ENCODE data around the gene LIMA1. TPM values are rescaled to one million over a fixed set of nuclear protein-coding genes. Genes with fewer than 3 reads are reported as not detected.

Gene LIMA1
- total RNA-seq, 5 donors from 2014 or later (not counting 1 experiment from before 2014, with no cell fraction given), result 8.6 to 14.9 (median 11.1) TPM

DNA sequence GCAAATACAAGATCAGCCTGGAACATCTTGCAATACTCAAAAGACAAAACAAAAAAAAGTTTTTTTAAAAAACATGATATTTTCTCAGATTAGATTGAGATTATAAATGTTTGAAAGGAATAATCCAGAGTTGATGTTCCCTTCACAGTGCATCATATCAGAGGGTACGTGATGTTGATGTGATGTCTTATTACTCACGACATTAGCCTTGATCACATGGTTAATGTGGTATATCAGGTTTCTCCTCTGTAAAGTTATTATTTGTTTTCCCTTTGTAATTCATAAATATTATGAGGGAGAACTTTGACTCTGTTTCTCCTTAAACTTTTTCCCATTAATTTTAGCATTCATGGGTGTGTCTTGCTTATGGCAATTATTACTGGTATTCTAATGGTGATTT lies 26.6 kb downstream of the LIMA1 start:
- Mint-ChIP-seq H3K4me1 (peaks cover 3 to 9% (median 4%) of the 10 kb centered on the region in 3 donors), H3K4me3 (no peak overlapping the region), H3K9me3 (no peaks in the 10 kb centered on the region), H3K27ac (no peak overlapping the region), H3K27me3 (no peaks in the 10 kb centered on the region), H3K36me3 (no peaks in the 10 kb centered on the region)
- Histone ChIP-seq H3K4me3 (ENCODE audit: control insufficient read depth in 1 of 2, extremely low read depth in 1 of 2, low read length in 1 of 2) (no peak overlapping the region), H3K4me1 (ENCODE audit: control insufficient read depth in 1 of 2, extremely low read depth in 1 of 2, insufficient read depth in 2 of 2, low read length in 2 of 2) (no peaks in the 10 kb centered on the region), H3K36me3 (ENCODE audit: control insufficient read depth in 2 of 2, extremely low read depth in 1 of 2, insufficient read depth in 1 of 2, low read length in 1 of 2) (no peaks in the 10 kb centered on the region), H3K9me3 (no peaks in the 10 kb centered on the region), H3K27me3 (replicated peaks in 1 of 2; ENCODE audit: control insufficient read depth in 2 of 2, extremely low read depth in 1 of 2, insufficient read depth in 2 of 2, low read length in 1 of 2) (no peaks in the 10 kb centered on the region), H3K27ac (ENCODE audit: low read length) (no peak overlapping the region)
- DNase-seq, result no peak
- CTCF ChIA-PET, result no interaction called here
- WGBS (ENCODE audit: insufficient coverage), result no CpG with 5 or more reads among the region's 2 CpGs
- POLR2A ChIA-PET, result no interaction called here
- ATAC-seq (replicated peaks in 1 of 4), result no peak

DNA sequence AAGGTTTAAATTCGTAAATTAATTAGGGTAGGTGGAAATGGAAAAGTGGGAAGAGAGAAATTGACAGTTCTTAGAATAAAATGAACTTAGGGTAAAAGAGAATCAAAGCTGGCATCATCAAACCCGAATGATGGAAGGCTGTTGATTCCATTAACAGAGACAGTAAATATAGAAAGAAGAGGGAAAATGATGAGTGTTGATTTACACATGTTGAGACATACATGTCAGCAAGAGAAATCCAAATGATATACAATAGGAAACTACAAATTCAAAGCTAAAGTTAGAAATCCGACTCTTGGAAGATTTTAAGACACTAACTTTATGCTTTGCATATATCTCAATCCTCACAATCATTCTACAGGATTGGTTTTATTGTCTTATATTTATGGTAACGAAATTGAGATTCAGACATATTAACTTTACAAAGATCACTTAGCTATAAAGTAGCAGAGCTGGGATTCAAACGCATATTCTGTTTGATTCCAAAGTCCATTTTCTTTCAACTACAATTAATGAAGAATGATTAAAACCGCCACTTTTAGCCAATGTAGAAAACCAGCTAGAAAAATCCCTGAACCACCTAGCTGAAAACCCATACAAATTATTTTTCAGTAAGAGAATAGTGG lies 30.2 kb downstream of the LIMA1 start:
- H3K4me3 Mint-ChIP-seq, result no peak overlapping the region
- peaks cover 5% of the 10 kb centered on the region for H3K36me3 Mint-ChIP-seq
- 50% methylated on average over 1 of the region's 6 CpGs for whole genome bisulfite sequencing (ENCODE audit: insufficient coverage)
- POLR2A ChIA-PET, result interaction anchor here in 1 of 2 donors (0.6 kb wide), 1 partner anchor 1475 kb away, joined by 10 read pairs; no protein-coding TSS in a partner anchor
- peaks cover 5 to 9% (median 5%) of the 10 kb centered on the region in 3 donors for H3K4me1 Mint-ChIP-seq
- ATAC-seq (replicated peaks in 1 of 4) (no peak), DNase-seq (no peak)
- CTCF ChIA-PET, result interaction anchor here in 1 of 2 donors (0.5 kb wide), 1 partner anchor 577 kb away, joined by 3 read pairs; no protein-coding TSS in a partner anchor
- Histone ChIP-seq H3K27me3 (replicated peaks in 1 of 2; ENCODE audit: control insufficient read depth in 2 of 2, extremely low read depth in 1 of 2, insufficient read depth in 2 of 2, low read length in 1 of 2) (no peaks in the 10 kb centered on the region), H3K9me3 (no peaks in the 10 kb centered on the region), H3K4me3 (ENCODE audit: control insufficient read depth in 1 of 2, extremely low read depth in 1 of 2, low read length in 1 of 2) (no peak overlapping the region), H3K4me1 (ENCODE audit: control insufficient read depth in 1 of 2, extremely low read depth in 1 of 2, insufficient read depth in 2 of 2, low read length in 2 of 2) (no peaks in the 10 kb centered on the region), H3K27ac (ENCODE audit: low read length) (no peak overlapping the region), H3K36me3 (ENCODE audit: control insufficient read depth in 2 of 2, extremely low read depth in 1 of 2, insufficient read depth in 1 of 2, low read length in 1 of 2) (no peaks in the 10 kb centered on the region)
- H3K27ac Mint-ChIP-seq, result no peak overlapping the region
- no peaks in the 10 kb centered on the region for H3K27me3 Mint-ChIP-seq
- no peaks in the 10 kb centered on the region for H3K9me3 Mint-ChIP-seq

DNA sequence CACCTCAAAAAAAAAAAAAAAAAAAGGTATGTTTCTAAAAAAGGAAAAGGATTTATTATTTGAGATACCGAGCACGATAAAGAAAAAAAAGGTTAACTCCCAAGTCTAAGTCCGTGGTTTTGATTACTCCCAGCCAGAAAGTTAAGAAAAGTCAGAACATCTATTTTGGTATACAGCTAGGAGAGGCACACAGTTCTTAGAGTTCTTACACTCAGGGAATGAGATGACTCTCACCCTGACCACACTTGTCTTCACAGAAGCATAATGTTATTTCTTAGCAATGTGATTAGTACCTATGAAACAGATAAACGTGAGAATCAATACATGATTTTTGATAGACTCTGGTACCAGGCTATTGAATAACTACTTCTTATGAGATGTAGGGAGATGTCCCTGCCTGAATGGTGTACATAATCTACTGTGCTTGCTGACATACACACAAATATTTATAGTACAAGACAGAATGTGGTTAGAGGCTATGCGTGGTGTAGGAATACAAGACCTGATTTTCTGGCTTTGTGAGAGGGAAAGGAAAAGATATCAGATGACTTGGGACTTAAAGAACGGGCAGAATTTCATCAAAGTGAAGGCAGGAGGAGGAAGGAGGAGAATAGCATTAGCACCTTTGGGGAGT lies 31.6 kb downstream of the LIMA1 start:
- Mint-ChIP-seq H3K4me1 (peaks cover 5 to 10% (median 7%) of the 10 kb centered on the region in 3 donors), H3K9me3 (no peaks in the 10 kb centered on the region), H3K27ac (no peak overlapping the region), H3K36me3 (peaks cover 10% of the 10 kb centered on the region), H3K4me3 (no peak overlapping the region), H3K27me3 (no peaks in the 10 kb centered on the region)
- Histone ChIP-seq H3K36me3 (ENCODE audit: control insufficient read depth in 2 of 2, extremely low read depth in 1 of 2, insufficient read depth in 1 of 2, low read length in 1 of 2) (no peaks in the 10 kb centered on the region), H3K9me3 (no peaks in the 10 kb centered on the region), H3K27me3 (replicated peaks in 1 of 2; ENCODE audit: control insufficient read depth in 2 of 2, extremely low read depth in 1 of 2, insufficient read depth in 2 of 2, low read length in 1 of 2) (no peaks in the 10 kb centered on the region), H3K4me3 (ENCODE audit: control insufficient read depth in 1 of 2, extremely low read depth in 1 of 2, low read length in 1 of 2) (no peak overlapping the region), H3K27ac (ENCODE audit: low read length) (no peak overlapping the region), H3K4me1 (ENCODE audit: control insufficient read depth in 1 of 2, extremely low read depth in 1 of 2, insufficient read depth in 2 of 2, low read length in 2 of 2) (no peaks in the 10 kb centered on the region)
- ChIA-PET POLR2A (no interaction called here), CTCF (interaction anchor here in 1 of 2 donors (0.6 to 0.7 kb wide), 2 partner anchors 734 to 1101 kb away, joined by 3 to 4 read pairs; no protein-coding TSS in a partner anchor)
- DNase-seq (no peak), ATAC-seq (replicated peaks in 1 of 4) (no peak)
- 67% methylated on average over 1 of the region's 6 CpGs for WGBS (ENCODE audit: insufficient coverage)

DNA sequence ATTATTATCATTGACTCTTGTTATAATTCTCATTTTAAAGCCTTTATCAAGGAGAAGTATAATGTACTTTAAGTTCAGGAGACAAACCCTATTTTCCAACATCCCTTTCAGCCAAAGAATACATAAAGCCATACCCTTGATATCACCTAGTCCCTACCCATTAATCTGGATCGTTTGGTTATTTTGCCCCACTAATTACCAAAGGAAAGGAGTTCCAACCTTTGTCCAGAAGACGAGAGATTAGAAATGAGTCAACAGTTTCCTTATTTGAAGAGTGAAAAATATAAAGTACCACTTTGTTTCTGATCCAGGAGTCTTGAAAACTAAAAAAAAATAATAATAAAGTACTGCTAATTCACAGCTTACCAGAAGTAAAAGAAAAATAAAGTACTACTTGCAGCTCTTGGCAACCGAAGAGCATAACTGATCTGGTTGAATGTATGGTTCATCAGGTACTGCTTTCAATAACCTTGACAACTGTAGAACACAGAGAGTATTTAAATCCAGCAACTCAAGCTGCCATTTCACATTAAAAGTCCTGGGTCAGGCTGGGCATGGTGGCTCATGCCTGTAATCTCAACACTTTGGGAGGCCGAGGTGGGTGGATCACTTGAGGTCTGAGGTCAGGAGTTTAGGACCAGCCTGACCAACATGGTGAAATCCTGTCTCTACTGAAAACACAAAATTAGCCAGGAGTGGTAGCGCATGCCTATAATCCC lies 33.7 kb downstream of the LIMA1 start:
- Histone ChIP-seq H3K9me3 (no peaks in the 10 kb centered on the region), H3K27ac (ENCODE audit: low read length) (no peak overlapping the region), H3K4me1 (ENCODE audit: control insufficient read depth in 1 of 2, extremely low read depth in 1 of 2, insufficient read depth in 2 of 2, low read length in 2 of 2) (no peaks in the 10 kb centered on the region), H3K36me3 (ENCODE audit: control insufficient read depth in 2 of 2, extremely low read depth in 1 of 2, insufficient read depth in 1 of 2, low read length in 1 of 2) (no peaks in the 10 kb centered on the region), H3K27me3 (replicated peaks in 1 of 2; ENCODE audit: control insufficient read depth in 2 of 2, extremely low read depth in 1 of 2, insufficient read depth in 2 of 2, low read length in 1 of 2) (no peaks in the 10 kb centered on the region), H3K4me3 (ENCODE audit: control insufficient read depth in 1 of 2, extremely low read depth in 1 of 2, low read length in 1 of 2) (no peak overlapping the region)
- 92% methylated on average over 2 of the region's 5 CpGs for WGBS (ENCODE audit: insufficient coverage)
- ChIA-PET CTCF (interaction anchor here (0.6 kb wide), 2 partner anchors 10 kb away, joined by 5 to 7 read pairs; no protein-coding TSS in a partner anchor), POLR2A (interaction anchor here (0.6 to 0.7 kb wide), 3 partner anchors 9 to 1345 kb away, joined by 6 to 12 read pairs (median 9); no protein-coding TSS in a partner anchor)
- peaks cover 5 to 8% (median 6%) of the 10 kb centered on the region in 3 donors for H3K4me1 Mint-ChIP-seq
- ATAC-seq (replicated peaks in 1 of 4), result no peak
- no peaks in the 10 kb centered on the region for H3K27me3 Mint-ChIP-seq
- no peak overlapping the region for H3K4me3 Mint-ChIP-seq
- DNase-seq, result no peak
- H3K9me3 Mint-ChIP-seq, result no peaks in the 10 kb centered on the region
- peaks cover 18% of the 10 kb centered on the region for H3K36me3 Mint-ChIP-seq
- no peak overlapping the region for H3K27ac Mint-ChIP-seq

DNA sequence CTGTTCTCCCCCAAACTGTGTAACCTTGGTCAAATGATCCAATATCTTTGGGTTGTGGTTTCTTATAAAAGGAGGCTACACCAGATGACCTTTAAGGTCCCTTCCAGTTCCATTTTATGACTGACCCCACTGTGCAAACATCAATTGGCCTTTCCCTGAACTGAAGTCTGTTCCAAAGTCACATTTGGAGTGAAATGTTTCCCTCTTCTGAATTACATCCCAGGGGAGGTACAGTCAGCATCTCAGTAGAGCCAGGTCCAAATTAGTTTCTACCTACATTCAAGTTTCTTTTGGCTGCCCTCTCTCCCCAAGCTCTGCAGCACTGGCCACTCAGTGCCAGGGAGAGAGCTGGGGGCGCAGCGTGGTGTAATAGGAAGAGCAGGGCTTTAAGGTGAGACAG lies 34.4 kb downstream of the LIMA1 start:
- ATAC-seq (replicated peaks in 1 of 4), result no peak
- Mint-ChIP-seq H3K4me1 (peaks cover 4 to 5% (median 5%) of the 10 kb centered on the region in 3 donors), H3K9me3 (no peaks in the 10 kb centered on the region), H3K36me3 (peaks cover 19% of the 10 kb centered on the region), H3K27ac (no peak overlapping the region), H3K27me3 (no peaks in the 10 kb centered on the region), H3K4me3 (no peak overlapping the region)
- Histone ChIP-seq H3K4me3 (ENCODE audit: control insufficient read depth in 1 of 2, extremely low read depth in 1 of 2, low read length in 1 of 2) (no peak overlapping the region), H3K4me1 (ENCODE audit: control insufficient read depth in 1 of 2, extremely low read depth in 1 of 2, insufficient read depth in 2 of 2, low read length in 2 of 2) (no peaks in the 10 kb centered on the region), H3K27me3 (replicated peaks in 1 of 2; ENCODE audit: control insufficient read depth in 2 of 2, extremely low read depth in 1 of 2, insufficient read depth in 2 of 2, low read length in 1 of 2) (no peaks in the 10 kb centered on the region), H3K36me3 (ENCODE audit: control insufficient read depth in 2 of 2, extremely low read depth in 1 of 2, insufficient read depth in 1 of 2, low read length in 1 of 2) (no peaks in the 10 kb centered on the region), H3K27ac (ENCODE audit: low read length) (no peak overlapping the region), H3K9me3 (no peaks in the 10 kb centered on the region)
- POLR2A ChIA-PET, result no interaction called here
- no CpG with 5 or more reads among the region's 2 CpGs for WGBS (ENCODE audit: insufficient coverage)
- no peak for DNase-seq
- CTCF ChIA-PET, result no interaction called here

DNA sequence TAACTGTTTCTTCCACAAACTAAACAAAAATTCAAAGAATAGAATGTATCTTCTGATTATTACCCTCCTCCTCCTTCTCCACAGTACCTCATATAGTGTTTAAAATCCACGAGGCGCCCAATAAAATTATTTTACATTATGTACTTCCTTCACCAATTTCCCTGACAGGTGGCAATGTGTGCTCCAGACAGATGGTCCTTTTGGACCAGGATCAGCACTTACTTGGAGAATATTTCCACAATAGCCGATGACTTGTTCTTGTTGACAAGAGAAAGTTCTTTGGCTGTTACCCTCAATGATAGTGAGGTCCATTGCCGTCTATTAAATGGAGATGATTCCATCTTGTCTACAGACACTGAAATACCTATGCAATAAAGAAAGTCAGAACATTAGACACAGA lies 34.9 kb downstream of the LIMA1 start:
- H3K9me3 ChIP-seq, result no peaks in the 10 kb centered on the region
- ChIA-PET CTCF (interaction anchor here in 1 of 2 donors (0.6 kb wide), 1 partner anchor 10 kb away, joined by 6 read pairs; no protein-coding TSS in a partner anchor), POLR2A (no interaction called here)
- no peaks in the 10 kb centered on the region for H3K27me3 ChIP-seq (replicated peaks in 1 of 2; ENCODE audit: control insufficient read depth in 2 of 2, extremely low read depth in 1 of 2, insufficient read depth in 2 of 2, low read length in 1 of 2)
- no peak for ATAC-seq (replicated peaks in 1 of 4)
- Mint-ChIP-seq H3K4me1 (peaks cover 4 to 5% (median 5%) of the 10 kb centered on the region in 3 donors), H3K9me3 (no peaks in the 10 kb centered on the region), H3K4me3 (no peak overlapping the region), H3K36me3 (peaks cover 19% of the 10 kb centered on the region), H3K27ac (no peak overlapping the region), H3K27me3 (no peaks in the 10 kb centered on the region)
- H3K4me1 ChIP-seq (ENCODE audit: control insufficient read depth in 1 of 2, extremely low read depth in 1 of 2, insufficient read depth in 2 of 2, low read length in 2 of 2), result no peaks in the 10 kb centered on the region
- no peak for DNase-seq
- no peak overlapping the region for H3K4me3 ChIP-seq (ENCODE audit: control insufficient read depth in 1 of 2, extremely low read depth in 1 of 2, low read length in 1 of 2)
- WGBS (ENCODE audit: insufficient coverage), result no CpG with 5 or more reads among the region's 4 CpGs
- H3K27ac ChIP-seq (ENCODE audit: low read length), result no peak overlapping the region
- H3K36me3 ChIP-seq (ENCODE audit: control insufficient read depth in 2 of 2, extremely low read depth in 1 of 2, insufficient read depth in 1 of 2, low read length in 1 of 2), result no peaks in the 10 kb centered on the region

Measured in T-cell (primary cell).